Brain microvascular endothelial cell (primary cell): ENCODE results near the gene CKAP2L.

Source experiments
- DNase-seq: peaks from one replicate; pipeline ENCODE4 v3.0.0-alpha.2; 2020
- H3K27ac ChIP-seq: fragments of 250-450 bp; sonication (Bioruptor Pico); 2 replicates; pipeline ENCODE4 v1.5.1; 2020; ENCODE audit warnings: mild to moderate bottlenecking, moderate library complexity
- H3K27me3 ChIP-seq: fragments of 250-450 bp; sonication (Bioruptor Pico); replicated peaks from 2 replicates; pipeline ENCODE4 v1.5.1; 2020; ENCODE audit warnings: mild to moderate bottlenecking
- H3K36me3 ChIP-seq: fragments of 250-450 bp; sonication (Bioruptor Pico); replicated peaks from 2 replicates; pipeline ENCODE4 v1.5.1; 2020; ENCODE audit warnings: mild to moderate bottlenecking
- H3K4me3 ChIP-seq: 2 replicates; pipeline ENCODE4 v1.5.1; 2011; ENCODE audit warnings: low read depth, mild to moderate bottlenecking, control low read depth, low read length, moderate library complexity
- CTCF ChIP-seq: IDR thresholded peaks from 2 replicates; pipeline ENCODE4 v1.5.1; 2011; ENCODE audit warnings: low read depth, mild to moderate bottlenecking, moderate library complexity, low read length, control low read depth, inconsistent platforms; ENCODE audit errors: missing control alignments
- in situ Hi-C: cut with HindIII; loops from 2 replicates; pipeline ENCODE4 v1.10.0; 2017; ENCODE audit warnings: low sequenced_read_pairs, low pct_ligation_motif_present

The CKAP2L gene

DNA sequence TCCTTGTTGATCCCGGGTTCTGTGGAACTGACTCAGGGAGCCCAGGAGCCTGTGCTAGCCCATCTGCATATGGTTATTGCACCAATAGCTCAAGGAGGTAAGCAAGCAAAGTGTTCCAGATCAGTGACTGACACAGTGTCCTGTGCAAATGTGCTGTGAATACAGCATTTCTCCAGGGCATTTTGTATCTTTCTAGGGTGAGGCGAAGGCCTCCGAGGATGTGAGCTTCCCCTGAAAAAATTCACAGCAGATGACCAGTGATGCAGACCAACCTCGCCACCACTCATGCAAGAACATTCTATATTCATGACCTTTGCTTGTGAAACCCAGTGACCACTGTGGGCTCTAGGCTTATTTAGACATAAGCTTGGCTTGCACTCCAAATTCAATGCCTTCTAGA lies 58.8 kb downstream of the CKAP2L start:
- in situ Hi-C loops = no loop called here
- TF ChIP-seq CTCF = no peak
- no peaks in the 10 kb centered on the region for H3K27me3 ChIP-seq
- H3K27ac ChIP-seq = no peak overlapping the region
- H3K4me3 ChIP-seq = no peak overlapping the region
- peak; percentile 31 for DNase-seq
- H3K36me3 ChIP-seq = no peaks in the 10 kb centered on the region

DNA sequence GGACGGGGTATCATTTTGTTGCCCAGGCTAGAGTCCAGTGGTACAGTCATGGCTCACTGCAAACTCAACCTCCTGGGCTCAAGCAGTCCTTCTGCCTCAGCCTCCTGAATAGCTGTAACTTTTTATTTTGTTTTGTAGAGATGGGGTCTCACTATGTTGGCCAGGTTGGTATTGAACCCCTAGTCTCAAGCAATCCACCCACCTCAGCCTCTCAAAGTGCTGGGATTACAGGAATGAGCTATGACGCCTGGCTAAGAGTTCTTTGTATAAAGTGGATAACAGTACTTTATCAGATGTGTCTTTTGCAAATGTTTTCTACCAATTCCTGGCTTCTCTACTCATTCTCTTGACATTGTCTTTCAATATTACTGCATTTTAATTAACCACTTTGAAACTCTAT lies 60.7 kb downstream of the CKAP2L start:
- no peak overlapping the region for H3K4me3 ChIP-seq
- no peak for DNase-seq
- no peak for TF ChIP-seq CTCF
- no peaks in the 10 kb centered on the region for H3K36me3 ChIP-seq
- in situ Hi-C loops = no loop called here
- no peak overlapping the region for H3K27ac ChIP-seq
- H3K27me3 ChIP-seq = no peaks in the 10 kb centered on the region

DNA sequence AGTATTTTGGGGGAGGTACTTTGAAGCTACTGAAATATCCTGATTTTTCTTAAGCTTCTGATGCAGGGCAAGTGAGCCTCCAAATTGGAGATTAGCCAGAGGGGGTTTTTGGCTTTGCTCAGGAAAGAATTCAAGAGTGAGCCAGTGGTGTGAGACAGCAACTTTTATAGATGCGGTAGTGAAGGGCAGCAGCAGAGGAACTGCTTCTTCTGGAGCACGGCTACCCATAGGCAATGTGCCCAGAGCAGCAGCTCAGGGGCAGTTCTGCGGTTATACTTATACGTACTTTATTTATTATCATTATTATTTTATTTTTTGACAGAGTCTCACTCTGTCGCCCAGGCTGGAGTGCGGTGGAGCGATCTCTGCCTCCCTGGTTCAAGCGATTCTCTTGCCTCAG lies 63.4 kb downstream of the CKAP2L start:
- in situ Hi-C loops = no loop called here
- Histone ChIP-seq H3K36me3 (no peaks in the 10 kb centered on the region), H3K4me3 (no peak overlapping the region), H3K27me3 (no peaks in the 10 kb centered on the region), H3K27ac (no peak overlapping the region)
- no peak for TF ChIP-seq CTCF
- DNase-seq = no peak

GRCh38 chr2:112699984-112700667 lies 64.3 kb downstream of the CKAP2L start:
- Histone ChIP-seq H3K4me3 (no peak overlapping the region), H3K27ac (no peak overlapping the region)

DNA sequence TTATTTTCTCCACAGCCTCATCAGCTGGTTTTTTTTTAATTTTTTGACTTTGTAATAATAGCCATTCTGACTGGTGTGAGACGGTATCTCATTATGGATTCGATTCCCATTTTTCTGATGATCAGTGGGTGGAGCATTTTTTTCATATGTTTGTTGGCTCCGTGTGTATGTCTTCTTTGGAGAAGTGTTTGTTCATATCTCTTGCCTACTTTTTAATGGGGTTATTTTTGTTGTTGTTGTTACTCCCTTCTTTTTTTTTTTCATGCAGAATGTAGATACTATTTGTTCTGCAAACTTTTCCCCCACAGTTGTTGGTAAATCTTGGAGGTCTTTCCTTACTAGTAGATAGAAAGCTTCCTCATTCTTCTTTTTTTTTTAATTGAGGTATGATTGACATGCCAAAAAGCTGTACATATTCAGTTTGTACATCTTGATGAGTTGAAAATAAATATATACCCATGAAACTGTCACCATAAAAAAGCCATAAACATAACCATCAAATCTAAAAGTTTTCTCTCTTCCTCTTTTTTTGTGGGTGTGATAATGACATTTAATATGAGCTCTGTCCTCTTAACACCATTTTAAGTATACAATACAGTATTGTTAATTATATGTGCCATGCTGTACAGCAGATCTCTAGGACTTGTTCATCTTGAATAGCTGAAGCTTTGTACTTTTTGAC lies 65.4 kb downstream of the CKAP2L start:
- H3K4me3 ChIP-seq = no peak overlapping the region
- DNase-seq = no peak
- H3K27me3 ChIP-seq = no peaks in the 10 kb centered on the region
- no peak for TF ChIP-seq CTCF
- H3K36me3 ChIP-seq = no peaks in the 10 kb centered on the region
- H3K27ac ChIP-seq = no peak overlapping the region
- in situ Hi-C loops = no loop called here

More at GRCh38 chr2:112699984-112700667, 64.3 kb downstream of the CKAP2L start:
- in situ Hi-C loops = no loop called here
- no peak for DNase-seq
- H3K36me3 ChIP-seq = no peaks in the 10 kb centered on the region
- no peaks in the 10 kb centered on the region for H3K27me3 ChIP-seq
- TF ChIP-seq CTCF = no peak
